ENCODE measurements around the gene GRM2.

GRM2 gene

DNA sequence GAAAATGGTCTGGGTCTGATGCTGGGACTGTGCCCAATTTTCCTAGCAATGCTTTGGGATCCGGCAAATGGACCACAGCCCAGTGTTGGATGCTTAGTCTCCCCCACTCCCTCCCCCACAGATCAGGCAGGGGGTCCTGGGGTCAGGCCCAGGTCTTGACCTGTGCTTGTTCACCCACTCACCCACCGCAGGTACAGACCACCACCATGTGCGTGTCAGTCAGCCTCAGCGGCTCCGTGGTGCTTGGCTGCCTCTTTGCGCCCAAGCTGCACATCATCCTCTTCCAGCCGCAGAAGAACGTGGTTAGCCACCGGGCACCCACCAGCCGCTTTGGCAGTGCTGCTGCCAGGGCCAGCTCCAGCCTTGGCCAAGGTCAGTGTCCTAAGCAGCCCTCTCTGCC, 10.6 kb downstream of the GRM2 start:
- DNase-seq (ENCODE audit: extremely low spot score): no peak
- POLR2A ChIA-PET: no interaction called here
- TF ChIP-seq, protein P1, sequence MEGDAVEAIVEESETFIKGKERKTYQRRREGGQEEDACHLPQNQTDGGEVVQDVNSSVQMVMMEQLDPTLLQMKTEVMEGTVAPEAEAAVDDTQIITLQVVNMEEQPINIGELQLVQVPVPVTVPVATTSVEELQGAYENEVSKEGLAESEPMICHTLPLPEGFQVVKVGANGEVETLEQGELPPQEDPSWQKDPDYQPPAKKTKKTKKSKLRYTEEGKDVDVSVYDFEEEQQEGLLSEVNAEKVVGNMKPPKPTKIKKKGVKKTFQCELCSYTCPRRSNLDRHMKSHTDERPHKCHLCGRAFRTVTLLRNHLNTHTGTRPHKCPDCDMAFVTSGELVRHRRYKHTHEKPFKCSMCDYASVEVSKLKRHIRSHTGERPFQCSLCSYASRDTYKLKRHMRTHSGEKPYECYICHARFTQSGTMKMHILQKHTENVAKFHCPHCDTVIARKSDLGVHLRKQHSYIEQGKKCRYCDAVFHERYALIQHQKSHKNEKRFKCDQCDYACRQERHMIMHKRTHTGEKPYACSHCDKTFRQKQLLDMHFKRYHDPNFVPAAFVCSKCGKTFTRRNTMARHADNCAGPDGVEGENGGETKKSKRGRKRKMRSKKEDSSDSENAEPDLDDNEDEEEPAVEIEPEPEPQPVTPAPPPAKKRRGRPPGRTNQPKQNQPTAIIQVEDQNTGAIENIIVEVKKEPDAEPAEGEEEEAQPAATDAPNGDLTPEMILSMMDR (IDR thresholded peaks at IDR 0.05; ENCODE audit: control extremely low read depth, extremely low read depth, low read depth, missing control alignments): no peak
- CTCF ChIA-PET: no interaction called here

DNA sequence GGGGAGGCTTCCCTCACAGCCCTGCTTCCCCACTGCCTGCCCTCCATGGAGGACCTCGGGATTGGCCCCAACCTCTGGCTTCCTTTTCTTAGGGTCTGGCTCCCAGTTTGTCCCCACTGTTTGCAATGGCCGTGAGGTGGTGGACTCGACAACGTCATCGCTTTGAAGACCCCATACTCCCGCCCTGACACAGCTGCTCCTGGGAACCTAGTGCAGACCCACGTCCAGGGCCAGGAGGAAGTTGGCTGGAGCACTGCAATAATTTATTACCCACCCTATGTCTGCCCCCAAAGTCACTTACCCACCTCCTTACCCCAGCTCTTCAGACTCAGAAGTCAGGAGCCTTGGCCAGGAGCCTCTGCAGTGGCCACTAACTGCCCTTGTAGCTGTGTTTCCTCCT, 11.1 kb downstream of the GRM2 start:
- TF ChIP-seq, protein P1 (IDR thresholded peaks at IDR 0.05; ENCODE audit: control extremely low read depth, extremely low read depth, low read depth, missing control alignments): no peak
- DNase-seq (ENCODE audit: extremely low spot score): peak; percentile 15
- ChIA-PET POLR2A (no interaction called here), CTCF (interaction anchor here (1.4 kb wide), 1 partner anchor 35 kb away, joined by 4 read pairs; no protein-coding TSS in a partner anchor)

DNA sequence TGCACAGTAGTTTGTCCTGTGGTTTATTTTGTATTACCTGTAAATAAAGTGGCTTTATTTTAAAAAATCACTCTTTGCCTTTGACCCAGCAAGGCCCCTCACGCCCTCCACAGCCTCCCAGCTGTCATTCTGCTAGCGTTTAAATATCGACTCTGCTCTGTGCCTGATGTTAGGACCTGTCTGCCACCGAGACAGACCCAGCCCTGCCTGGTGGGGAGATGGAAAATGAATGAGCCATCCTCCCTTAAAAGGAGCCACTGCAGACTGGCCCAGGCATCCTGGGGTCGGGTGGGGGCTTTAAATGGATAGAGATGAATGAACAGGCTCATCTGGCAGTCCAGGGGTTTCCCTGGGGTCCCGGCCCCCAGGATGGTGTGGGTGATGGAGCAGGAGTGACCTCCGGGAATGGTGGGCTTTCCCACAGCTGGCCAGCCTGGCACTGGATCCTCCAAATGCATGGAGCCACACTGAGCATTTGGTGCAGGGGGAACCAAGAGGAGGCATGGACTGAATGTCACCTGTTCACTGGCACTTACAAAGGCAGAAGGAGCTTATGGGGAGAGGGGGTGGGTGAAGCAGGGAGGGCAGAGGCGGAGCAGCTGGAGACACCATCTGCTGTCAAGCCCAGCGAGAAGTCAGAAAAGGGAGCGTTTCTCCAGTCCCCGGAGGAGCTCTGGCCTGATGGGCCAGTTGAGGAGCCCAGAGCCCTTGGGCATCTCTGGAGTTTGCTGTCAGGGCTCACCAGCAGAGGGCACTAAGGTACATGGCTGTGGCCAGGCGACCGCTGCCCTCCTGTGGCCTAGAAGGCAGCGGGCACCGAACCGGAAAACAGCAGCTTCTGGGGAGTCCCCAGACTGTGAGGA, 11.9 kb downstream of the GRM2 start:
- DNase-seq (ENCODE audit: extremely low spot score): peak; percentile 82
- ChIA-PET CTCF (interaction anchor here (0.6 to 1.5 kb wide), 13 partner anchors 8 to 215 kb away, joined by 3 to 5 read pairs (median 4); no protein-coding TSS in a partner anchor), POLR2A (no interaction called here)
- TF ChIP-seq, protein P1 (IDR thresholded peaks at IDR 0.05; ENCODE audit: control extremely low read depth, extremely low read depth, low read depth, missing control alignments): peak; percentile 73

DNA sequence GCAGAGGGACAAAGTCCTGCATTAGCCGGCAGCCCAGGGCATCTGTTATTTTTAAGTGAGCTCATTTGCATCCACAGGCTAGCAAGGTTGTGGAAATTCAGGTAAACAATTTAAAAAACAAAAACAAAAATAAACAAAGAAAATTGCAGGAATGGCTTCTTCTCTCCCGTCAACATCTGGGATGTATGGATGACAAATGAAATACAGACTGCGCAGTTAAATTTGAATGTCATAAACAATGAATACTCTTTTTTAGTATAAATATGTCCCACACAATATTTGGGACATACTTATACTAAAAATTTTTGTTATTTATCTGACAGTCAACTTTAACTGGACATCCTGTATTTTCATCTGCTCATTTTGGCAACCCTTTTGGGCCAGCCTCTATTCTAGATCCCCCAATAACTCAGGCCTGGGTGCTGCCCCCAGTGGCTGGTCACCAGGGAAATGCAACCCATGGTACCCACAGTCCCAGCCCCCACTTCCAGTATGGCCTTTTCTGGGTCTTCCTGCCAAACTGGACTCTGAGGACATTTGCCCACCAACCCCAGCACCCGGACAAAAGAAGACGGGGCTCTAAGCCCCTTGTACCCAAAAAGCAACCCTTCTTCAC, 12.7 kb downstream of the GRM2 start:
- CTCF ChIA-PET: interaction anchor here (0.6 to 1.5 kb wide), 13 partner anchors 9 to 216 kb away, joined by 3 to 5 read pairs (median 4); no protein-coding TSS in a partner anchor
- peak; percentile 16 for DNase-seq (ENCODE audit: extremely low spot score)
- POLR2A ChIA-PET: no interaction called here
- TF ChIP-seq, protein P1 (IDR thresholded peaks at IDR 0.05; ENCODE audit: control extremely low read depth, extremely low read depth, low read depth, missing control alignments): no peak

DNA sequence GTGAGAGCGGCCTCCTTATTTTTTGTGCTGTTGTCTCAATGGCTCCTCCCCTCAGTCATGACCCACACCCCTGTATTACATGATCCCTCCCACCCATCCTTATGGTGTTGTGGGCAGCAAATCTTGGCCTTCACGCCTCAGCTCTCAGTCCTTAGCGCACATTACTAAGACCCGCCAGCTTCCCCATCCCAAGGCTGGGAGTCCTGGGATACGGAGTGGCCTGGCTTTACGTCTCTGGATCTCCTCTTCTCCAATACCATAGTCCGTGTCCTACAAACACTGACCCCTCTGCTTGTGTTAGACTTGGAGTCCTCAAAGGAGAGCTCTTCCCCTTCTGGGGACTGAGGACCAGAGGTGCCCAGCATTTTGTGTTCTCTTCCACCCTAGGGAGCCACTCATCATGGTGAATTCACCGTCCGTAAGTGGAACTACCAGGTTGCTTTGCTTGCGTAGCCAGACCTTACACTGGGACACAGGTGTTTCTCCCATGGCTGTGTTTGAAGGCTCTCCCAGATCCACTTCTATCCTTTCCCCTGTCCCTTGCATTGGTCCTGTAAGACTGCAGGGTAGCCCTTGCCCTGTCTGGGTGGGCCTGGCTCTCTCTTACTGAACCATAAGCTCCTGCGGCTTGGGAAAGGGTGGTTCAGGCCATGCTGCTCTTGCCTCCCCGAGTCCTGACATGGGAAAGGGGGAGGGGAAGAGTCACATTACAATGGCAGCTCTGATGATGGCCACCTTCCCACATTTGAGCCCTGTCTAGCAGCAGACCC, 13.6 kb downstream of the GRM2 start:
- TF ChIP-seq, protein P1 (IDR thresholded peaks at IDR 0.05; ENCODE audit: control extremely low read depth, extremely low read depth, low read depth, missing control alignments): no peak
- ChIA-PET POLR2A (no interaction called here), CTCF (interaction anchor here (1.4 kb wide), 1 partner anchor 81 kb away, joined by 3 read pairs; no protein-coding TSS in a partner anchor)
- DNase-seq (ENCODE audit: extremely low spot score): no peak

DNA sequence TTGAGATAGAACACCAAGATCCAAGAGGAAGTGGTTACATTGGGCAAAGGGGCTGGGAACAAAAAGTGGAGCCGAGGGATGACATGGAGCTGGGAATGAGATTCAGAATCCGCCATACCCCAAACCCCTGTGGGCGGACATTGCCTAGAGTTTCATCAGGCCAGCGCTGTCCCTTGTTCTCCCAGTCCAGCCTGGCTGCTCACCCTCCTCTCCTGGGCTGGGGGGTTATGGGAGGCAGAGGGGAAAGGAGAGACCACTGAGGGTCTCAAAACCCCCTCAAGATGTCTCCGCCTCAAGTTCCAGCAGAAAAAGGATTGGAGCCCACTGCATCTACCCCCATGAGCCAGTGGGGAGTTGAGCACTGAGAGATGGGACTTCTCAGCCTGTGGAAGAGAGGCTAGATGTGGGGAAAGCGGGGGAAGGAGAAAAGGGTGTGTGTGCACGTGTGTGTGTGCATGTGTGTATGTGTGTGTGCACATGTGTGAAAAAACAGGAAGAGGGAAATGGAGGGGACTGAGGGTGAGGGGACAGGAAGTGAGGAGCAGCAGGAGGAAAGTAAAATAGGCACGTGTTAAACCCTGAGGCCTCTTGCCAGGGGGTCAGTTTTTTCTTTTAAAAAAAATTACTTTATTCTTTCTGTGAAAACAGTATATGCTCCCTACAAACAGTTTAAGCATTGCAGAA, 14.3 kb downstream of the GRM2 start:
- CTCF ChIA-PET: no interaction called here
- POLR2A ChIA-PET: no interaction called here
- DNase-seq (ENCODE audit: extremely low spot score): no peak
- TF ChIP-seq, protein P1 (IDR thresholded peaks at IDR 0.05; ENCODE audit: control extremely low read depth, extremely low read depth, low read depth, missing control alignments): no peak

Measured in GM10248 (cell line).